HCT116 (cell line): ENCODE results near the gene DDX10.

ENCODE experiments used
- CTCF ChIP-seq, 3 experiments: fragments of 200-600 bp in 1 of 3; sonication (generic) in 1 of 3; IDR thresholded peaks in 2 of 3; conservative IDR thresholded peaks in 1 of 3; 2 replicates each; pipeline ENCODE4 v1.5.1; 2012 to 2017; ENCODE audit warnings: low read depth in 2 of 3, low read length in 2 of 3, antibody characterized with exemption in 1 of 3, borderline replicate concordance in 1 of 3, control low read depth in 1 of 3, mild to moderate bottlenecking in 1 of 3, mixed read lengths in 1 of 3, mixed run types in 1 of 3, moderate library complexity in 1 of 3; ENCODE audit not compliant: insufficient read depth in 1 of 3
- EZH2phosphoT487 ChIP-seq: fragments of 200-600 bp; IDR thresholded peaks from 2 replicates; pipeline ENCODE4 v1.6.1; 2018; ENCODE audit warnings: antibody characterized with exemption, borderline replicate concordance
- FOSL1 ChIP-seq: IDR thresholded peaks from 2 replicates; pipeline ENCODE4 v1.6.1; 2012; ENCODE audit warnings: low read depth
- POLR2A ChIP-seq: IDR thresholded peaks from 2 replicates; pipeline ENCODE4 v1.7.0; 2011; ENCODE audit warnings: borderline replicate concordance; ENCODE audit not compliant: insufficient read depth, insufficient read length; ENCODE audit errors: extremely low read depth
- POLR2AphosphoS5 ChIP-seq: IDR thresholded peaks from 2 replicates; pipeline ENCODE4 v1.6.1; 2011; ENCODE audit warnings: mild to moderate bottlenecking, low read depth, low read length, moderate library complexity
- ZNF274 ChIP-seq: fragments of 200-500 bp; sonication (Bioruptor generic); IDR thresholded peaks from 2 replicates; pipeline ENCODE4 v1.6.1; 2014; ENCODE audit warnings: mild to moderate bottlenecking, low read depth, low read length, inconsistent platforms

GRCh38 chr11:108945341-108945740 lies 280.5 kb downstream of the DDX10 start:
- no peak for TF ChIP-seq EZH2phosphoT487
- TF ChIP-seq CTCF (IDR thresholded peaks at IDR 0.05 in 2 of 3, conservative IDR thresholded peaks at IDR 0.05 in 1 of 3; ENCODE audit: borderline replicate concordance in 1 of 3, insufficient read depth in 1 of 3, low read depth in 2 of 3, low read length in 2 of 3), result no peak
- TF ChIP-seq POLR2AphosphoS5, result no peak
- TF ChIP-seq ZNF274, result no peak
- TF ChIP-seq FOSL1, result no peak
- TF ChIP-seq POLR2A, result no peak
